HepG2 (cell line): ENCODE measurements around the gene EPDR1. TPM values are rescaled to one million over a fixed set of nuclear protein-coding genes. Genes with fewer than 3 reads are reported as not detected.
A peak's percentile ranks its signal among the peaks of the same experiment; 100 is the strongest.

Source experiments
- ATM ChIP-seq: fragments of 450-650 bp; IDR thresholded peaks from 2 replicates; pipeline ENCODE4 v1.7.1; 2017; ENCODE audit warnings: mild to moderate bottlenecking, borderline replicate concordance
- FLYWCH1 ChIP-seq: sonication (generic); formaldehyde crosslinking; IDR thresholded peaks from 2 replicates; pipeline ENCODE4 v1.8.1; 2023; ENCODE audit warnings: mild to moderate bottlenecking, missing genetic modification reagents
- FOXJ3 ChIP-seq: sonication (generic); formaldehyde crosslinking; IDR thresholded peaks from 2 replicates; pipeline ENCODE4 v1.4.0; 2020; ENCODE audit warnings: missing genetic modification reagents, mild to moderate bottlenecking, borderline replicate concordance
- NFKB2 ChIP-seq: sonication (generic); formaldehyde crosslinking; IDR thresholded peaks from 2 replicates; pipeline ENCODE4 v1.4.0; 2020; ENCODE audit warnings: missing genetic modification reagents, borderline replicate concordance
- RFX1 ChIP-seq: fragments of 450-650 bp; IDR thresholded peaks from 2 replicates; pipeline ENCODE4 v1.6.1; 2017
- ZBTB25 ChIP-seq: IDR thresholded peaks from 2 replicates; pipeline ENCODE4 v1.6.1; 2018; ENCODE audit warnings: missing genetic modification reagents
- ZNF143 ChIP-seq: sonication (generic); formaldehyde crosslinking; IDR thresholded peaks from 2 replicates; pipeline ENCODE4 v1.4.0; 2020; ENCODE audit warnings: missing genetic modification reagents
- ZNF3 ChIP-seq: IDR thresholded peaks from 2 replicates; pipeline ENCODE4 v1.7.0; 2017; ENCODE audit warnings: inconsistent platforms
- ZNF512 ChIP-seq: sonication (generic); formaldehyde crosslinking; IDR thresholded peaks from 2 replicates; pipeline ENCODE4 v1.4.0; 2020; ENCODE audit warnings: mild to moderate bottlenecking, missing genetic modification reagents
- ZNF724P ChIP-seq: sonication (generic); formaldehyde crosslinking; IDR thresholded peaks from 2 replicates; pipeline ENCODE4 v1.8.0; 2022; ENCODE audit warnings: missing genetic modification reagents, borderline replicate concordance
- ZNF780A ChIP-seq: sonication (generic); formaldehyde crosslinking; IDR thresholded peaks from 2 replicates; pipeline ENCODE4 v1.8.0; 2022; ENCODE audit warnings: mild to moderate bottlenecking, missing genetic modification reagents, moderate library complexity
- ZNF839 ChIP-seq: sonication (generic); formaldehyde crosslinking; IDR thresholded peaks from 2 replicates; pipeline ENCODE4 v1.4.0; 2020; ENCODE audit warnings: missing genetic modification reagents, mild to moderate bottlenecking, borderline replicate concordance
- polyA plus RNA-seq, 8 experiments: library from polyadenylated mRNA; depleted of rRNA in 3 of 8; stranded (reverse) in 7 of 8; unstranded in 1 of 8; fragments of >200 nt; fragmentation: Illumina TruSeq in 4 of 8; extraction: Trizol in 4 of 8; gene quantifications; 2 replicates each; pipeline versions ENCODE4 v1.2.1 to v1.2.3, GENCODE V29; 2011 to 2016; ENCODE audit warnings: low read depth in 4 of 8, missing spikeins in 1 of 8, mixed read lengths in 1 of 8; ENCODE audit not compliant: insufficient read depth in 1 of 8
- total RNA-seq, 5 experiments: library from RNA; depleted of rRNA; stranded (reverse); fragments of >200 nt; fragmentation: Illumina TruSeq; extraction: Trizol; gene quantifications; 2 replicates each; pipeline ENCODE4 v1.2.3, GENCODE V29; 2016; ENCODE audit warnings: low read depth in 1 of 5
- TF ChIP-seq, protein P1 (sequence below): sonication (generic); formaldehyde crosslinking; IDR thresholded peaks from 2 replicates; pipeline ENCODE4 v1.4.0; 2020; ENCODE audit warnings: missing genetic modification reagents
- TF ChIP-seq, protein P2 (sequence below): sonication (generic); formaldehyde crosslinking; IDR thresholded peaks from 2 replicates; pipeline ENCODE4 v1.5.0; 2020; ENCODE audit warnings: mild to moderate bottlenecking, missing genetic modification reagents, borderline replicate concordance
- TF ChIP-seq, protein P3 (sequence below): sonication (generic); formaldehyde crosslinking; IDR thresholded peaks from 2 replicates; pipeline ENCODE4 v1.8.1; 2022; ENCODE audit warnings: mild to moderate bottlenecking, missing genetic modification reagents
- TF ChIP-seq, protein P4 (sequence below): sonication (generic); formaldehyde crosslinking; IDR thresholded peaks from 2 replicates; pipeline ENCODE4 v1.8.0; 2022; ENCODE audit warnings: mild to moderate bottlenecking, missing genetic modification reagents

EPDR1 gene
- total and polyA plus RNA-seq, 2 of the 13 experiments (the other 11 are each of a cell fraction or from before 2014, with no cell fraction given) = 38.3 to 50.2 TPM

- TF ChIP-seq, protein P1, sequence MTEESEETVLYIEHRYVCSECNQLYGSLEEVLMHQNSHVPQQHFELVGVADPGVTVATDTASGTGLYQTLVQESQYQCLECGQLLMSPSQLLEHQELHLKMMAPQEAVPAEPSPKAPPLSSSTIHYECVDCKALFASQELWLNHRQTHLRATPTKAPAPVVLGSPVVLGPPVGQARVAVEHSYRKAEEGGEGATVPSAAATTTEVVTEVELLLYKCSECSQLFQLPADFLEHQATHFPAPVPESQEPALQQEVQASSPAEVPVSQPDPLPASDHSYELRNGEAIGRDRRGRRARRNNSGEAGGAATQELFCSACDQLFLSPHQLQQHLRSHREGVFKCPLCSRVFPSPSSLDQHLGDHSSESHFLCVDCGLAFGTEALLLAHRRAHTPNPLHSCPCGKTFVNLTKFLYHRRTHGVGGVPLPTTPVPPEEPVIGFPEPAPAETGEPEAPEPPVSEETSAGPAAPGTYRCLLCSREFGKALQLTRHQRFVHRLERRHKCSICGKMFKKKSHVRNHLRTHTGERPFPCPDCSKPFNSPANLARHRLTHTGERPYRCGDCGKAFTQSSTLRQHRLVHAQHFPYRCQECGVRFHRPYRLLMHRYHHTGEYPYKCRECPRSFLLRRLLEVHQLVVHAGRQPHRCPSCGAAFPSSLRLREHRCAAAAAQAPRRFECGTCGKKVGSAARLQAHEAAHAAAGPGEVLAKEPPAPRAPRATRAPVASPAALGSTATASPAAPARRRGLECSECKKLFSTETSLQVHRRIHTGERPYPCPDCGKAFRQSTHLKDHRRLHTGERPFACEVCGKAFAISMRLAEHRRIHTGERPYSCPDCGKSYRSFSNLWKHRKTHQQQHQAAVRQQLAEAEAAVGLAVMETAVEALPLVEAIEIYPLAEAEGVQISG (CRISPR knock-in tag) = 0 out of 2 replicates have a peak, but pooled peaks have one; percentile 50
- no peak for TF ChIP-seq ZNF3 (CRISPR knock-in tag)
- TF ChIP-seq ZNF839 (CRISPR knock-in tag) = peak; percentile 77; the same call in 1 of the 2 replicates
- TF ChIP-seq, protein P2, sequence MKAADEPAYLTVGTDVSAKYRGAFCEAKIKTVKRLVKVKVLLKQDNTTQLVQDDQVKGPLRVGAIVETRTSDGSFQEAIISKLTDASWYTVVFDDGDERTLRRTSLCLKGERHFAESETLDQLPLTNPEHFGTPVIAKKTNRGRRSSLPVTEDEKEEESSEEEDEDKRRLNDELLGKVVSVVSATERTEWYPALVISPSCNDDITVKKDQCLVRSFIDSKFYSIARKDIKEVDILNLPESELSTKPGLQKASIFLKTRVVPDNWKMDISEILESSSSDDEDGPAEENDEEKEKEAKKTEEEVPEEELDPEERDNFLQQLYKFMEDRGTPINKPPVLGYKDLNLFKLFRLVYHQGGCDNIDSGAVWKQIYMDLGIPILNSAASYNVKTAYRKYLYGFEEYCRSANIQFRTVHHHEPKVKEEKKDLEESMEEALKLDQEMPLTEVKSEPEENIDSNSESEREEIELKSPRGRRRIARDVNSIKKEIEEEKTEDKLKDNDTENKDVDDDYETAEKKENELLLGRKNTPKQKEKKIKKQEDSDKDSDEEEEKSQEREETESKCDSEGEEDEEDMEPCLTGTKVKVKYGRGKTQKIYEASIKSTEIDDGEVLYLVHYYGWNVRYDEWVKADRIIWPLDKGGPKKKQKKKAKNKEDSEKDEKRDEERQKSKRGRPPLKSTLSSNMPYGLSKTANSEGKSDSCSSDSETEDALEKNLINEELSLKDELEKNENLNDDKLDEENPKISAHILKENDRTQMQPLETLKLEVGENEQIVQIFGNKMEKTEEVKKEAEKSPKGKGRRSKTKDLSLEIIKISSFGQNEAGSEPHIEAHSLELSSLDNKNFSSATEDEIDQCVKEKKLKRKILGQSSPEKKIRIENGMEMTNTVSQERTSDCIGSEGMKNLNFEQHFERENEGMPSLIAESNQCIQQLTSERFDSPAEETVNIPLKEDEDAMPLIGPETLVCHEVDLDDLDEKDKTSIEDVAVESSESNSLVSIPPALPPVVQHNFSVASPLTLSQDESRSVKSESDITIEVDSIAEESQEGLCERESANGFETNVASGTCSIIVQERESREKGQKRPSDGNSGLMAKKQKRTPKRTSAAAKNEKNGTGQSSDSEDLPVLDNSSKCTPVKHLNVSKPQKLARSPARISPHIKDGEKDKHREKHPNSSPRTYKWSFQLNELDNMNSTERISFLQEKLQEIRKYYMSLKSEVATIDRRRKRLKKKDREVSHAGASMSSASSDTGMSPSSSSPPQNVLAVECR (CRISPR knock-in tag) = 0 out of 2 replicates have a peak, but pooled peaks have one; percentile 33
- TF ChIP-seq, protein P3, sequence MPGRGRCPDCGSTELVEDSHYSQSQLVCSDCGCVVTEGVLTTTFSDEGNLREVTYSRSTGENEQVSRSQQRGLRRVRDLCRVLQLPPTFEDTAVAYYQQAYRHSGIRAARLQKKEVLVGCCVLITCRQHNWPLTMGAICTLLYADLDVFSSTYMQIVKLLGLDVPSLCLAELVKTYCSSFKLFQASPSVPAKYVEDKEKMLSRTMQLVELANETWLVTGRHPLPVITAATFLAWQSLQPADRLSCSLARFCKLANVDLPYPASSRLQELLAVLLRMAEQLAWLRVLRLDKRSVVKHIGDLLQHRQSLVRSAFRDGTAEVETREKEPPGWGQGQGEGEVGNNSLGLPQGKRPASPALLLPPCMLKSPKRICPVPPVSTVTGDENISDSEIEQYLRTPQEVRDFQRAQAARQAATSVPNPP (CRISPR knock-in tag) = no peak
- no peak for TF ChIP-seq RFX1
- 0 out of 2 replicates have a peak, but pooled peaks have one; percentile 12 for TF ChIP-seq ZNF143 (CRISPR knock-in tag)
- no peak for TF ChIP-seq FLYWCH1
- TF ChIP-seq NFKB2 (CRISPR knock-in tag) = peak; percentile 58; the same call in 1 of the 2 replicates
- TF ChIP-seq ZNF780A = no peak; the same call in 1 of the 2 replicates
- TF ChIP-seq ZNF512 = 0 out of 2 replicates have a peak, but pooled peaks have one; percentile 22
- TF ChIP-seq FOXJ3 (CRISPR knock-in tag) = no peak
- no peak for TF ChIP-seq ZBTB25 (CRISPR knock-in tag)
- TF ChIP-seq, protein P4, sequence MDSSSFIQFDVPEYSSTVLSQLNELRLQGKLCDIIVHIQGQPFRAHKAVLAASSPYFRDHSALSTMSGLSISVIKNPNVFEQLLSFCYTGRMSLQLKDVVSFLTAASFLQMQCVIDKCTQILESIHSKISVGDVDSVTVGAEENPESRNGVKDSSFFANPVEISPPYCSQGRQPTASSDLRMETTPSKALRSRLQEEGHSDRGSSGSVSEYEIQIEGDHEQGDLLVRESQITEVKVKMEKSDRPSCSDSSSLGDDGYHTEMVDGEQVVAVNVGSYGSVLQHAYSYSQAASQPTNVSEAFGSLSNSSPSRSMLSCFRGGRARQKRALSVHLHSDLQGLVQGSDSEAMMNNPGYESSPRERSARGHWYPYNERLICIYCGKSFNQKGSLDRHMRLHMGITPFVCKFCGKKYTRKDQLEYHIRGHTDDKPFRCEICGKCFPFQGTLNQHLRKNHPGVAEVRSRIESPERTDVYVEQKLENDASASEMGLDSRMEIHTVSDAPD (CRISPR knock-in tag) = 0 out of 2 replicates have a peak, but pooled peaks have one; percentile 34
- TF ChIP-seq ATM = no peak
- no peak for TF ChIP-seq ZNF724P (CRISPR knock-in tag)
These were observed 4.3 kb upstream of the EPDR1 start (continued) for GRCh38 chr7:37916017-37916672.
